GM18511 (cell line): ENCODE results near the gene KCNAB3.
"Not testable (repeated sequence)": the region's sequence is repeated elsewhere in the genome, so short reads cannot be mapped to it uniquely, and the experiment has no call there.

Experiments
- ATAC-seq: cut with Tn5 transposase; IDR thresholded peaks from one replicate; pipeline ENCODE4 v1.9.1; 2021; ENCODE audit warnings: mild to moderate bottlenecking, moderate library complexity; ENCODE audit not compliant: unreplicated experiment

The KCNAB3 gene

DNA sequence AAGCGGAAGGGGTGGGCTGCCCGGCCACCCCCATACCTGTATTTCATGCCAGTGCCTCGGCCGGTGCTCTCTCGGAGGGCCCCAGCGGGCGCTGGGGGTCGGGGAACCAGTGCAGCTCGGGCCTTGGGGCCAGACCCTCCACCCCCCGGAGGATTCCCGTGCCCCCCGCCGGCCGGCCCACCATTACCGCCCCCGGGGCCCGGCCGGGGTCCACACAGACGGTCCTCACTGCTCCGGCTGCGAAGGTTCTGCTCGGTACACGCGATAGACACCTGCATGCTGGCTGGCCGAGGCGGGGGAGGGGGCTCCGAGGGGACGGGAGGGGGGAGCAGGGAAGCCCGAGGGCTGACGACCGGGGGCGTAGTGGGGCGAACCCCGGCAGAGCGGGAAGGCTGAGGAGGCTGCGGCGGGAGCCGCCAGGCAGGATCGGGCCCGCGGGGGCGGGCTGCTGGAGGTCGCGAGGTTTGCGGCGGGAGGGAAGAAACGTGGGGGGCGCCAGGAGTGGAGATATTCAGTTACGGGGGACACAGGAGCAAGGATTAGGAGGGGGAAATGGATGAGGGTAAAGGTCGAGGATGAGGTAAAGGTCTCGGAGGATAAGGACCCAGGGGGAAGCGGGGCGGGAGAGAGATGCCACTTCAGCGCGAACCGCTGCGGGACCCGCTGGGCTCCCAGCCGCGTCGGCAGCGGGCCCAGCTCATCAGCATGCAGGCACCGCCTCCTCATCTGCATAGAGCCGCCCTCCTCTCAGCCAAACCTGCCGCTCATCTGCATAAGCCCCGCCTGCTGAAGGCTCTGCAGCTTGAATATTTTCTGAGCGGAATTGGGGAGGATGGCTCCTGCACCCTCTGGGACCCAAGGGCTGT is at the start of gene KCNAB3:
KCNAB3 (minus strand) TSS at position 699 of the 866 bp plus-strand sequence; CDS start at position 278, 421 bp downstream.
- ATAC-seq: no peak

DNA sequence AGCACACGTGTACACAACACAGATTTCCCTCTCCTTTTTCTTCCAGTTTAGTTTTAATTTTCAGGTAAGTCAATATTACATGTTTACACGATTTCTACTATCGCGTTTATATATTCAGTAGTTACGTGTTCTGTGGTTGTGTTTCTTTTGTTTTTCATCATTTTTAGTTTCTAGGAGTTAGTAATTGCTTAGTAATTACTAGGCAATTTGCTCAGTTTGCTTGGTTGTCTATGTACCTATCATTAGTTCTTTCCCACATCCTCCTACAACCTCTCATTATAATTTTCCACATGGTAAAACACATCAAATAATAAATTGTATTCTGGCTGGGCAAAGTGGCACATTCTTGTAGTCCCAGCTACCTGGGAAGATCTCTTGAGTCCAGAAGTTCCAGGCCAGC is 48.1 kb upstream of the KCNAB3 start:
- no peak for ATAC-seq

DNA sequence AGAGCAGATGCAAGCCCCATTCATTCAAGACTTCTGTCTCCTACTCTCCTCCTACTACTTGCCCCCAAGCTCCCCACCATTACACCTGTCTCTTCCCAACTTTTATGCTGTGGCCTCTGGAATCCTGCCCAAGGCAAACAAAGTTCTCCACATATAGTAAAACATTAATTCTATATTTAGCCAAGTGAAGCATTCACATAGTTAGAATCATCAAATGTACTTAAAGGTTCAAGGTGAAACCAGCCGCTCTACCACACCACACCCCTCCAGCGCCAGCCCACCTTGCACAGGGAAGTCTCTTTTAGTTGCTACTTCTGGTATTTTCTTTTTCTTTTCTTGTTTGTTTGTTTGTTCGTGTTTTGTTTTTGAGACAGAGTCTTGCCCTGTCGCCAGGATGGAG is 47.4 kb upstream of the KCNAB3 start:
- ATAC-seq: no peak

DNA sequence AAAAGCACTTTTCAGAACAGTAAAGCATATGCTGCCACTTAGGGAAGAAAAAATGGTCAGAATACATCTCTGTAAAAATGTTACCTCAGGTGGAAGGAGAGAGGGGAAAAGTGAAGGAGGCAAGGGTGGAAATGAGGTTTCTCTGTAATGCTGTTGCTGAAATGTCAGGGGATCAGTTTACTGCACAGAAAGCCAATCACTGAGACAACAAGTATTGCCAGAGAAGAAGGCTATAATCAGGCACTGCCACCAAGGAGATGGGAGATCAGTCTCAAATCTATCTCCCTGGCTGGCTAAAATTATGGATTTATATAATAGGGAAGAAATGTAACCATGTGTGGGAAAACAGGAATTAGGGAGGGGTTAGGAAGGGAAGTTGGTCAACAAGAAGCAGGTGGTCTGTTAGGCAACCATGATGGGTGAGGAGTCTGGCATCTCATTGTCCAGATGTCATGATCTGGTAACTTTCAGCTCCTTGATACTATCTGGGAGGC is 45.0 kb upstream of the KCNAB3 start:
- ATAC-seq: no peak

DNA sequence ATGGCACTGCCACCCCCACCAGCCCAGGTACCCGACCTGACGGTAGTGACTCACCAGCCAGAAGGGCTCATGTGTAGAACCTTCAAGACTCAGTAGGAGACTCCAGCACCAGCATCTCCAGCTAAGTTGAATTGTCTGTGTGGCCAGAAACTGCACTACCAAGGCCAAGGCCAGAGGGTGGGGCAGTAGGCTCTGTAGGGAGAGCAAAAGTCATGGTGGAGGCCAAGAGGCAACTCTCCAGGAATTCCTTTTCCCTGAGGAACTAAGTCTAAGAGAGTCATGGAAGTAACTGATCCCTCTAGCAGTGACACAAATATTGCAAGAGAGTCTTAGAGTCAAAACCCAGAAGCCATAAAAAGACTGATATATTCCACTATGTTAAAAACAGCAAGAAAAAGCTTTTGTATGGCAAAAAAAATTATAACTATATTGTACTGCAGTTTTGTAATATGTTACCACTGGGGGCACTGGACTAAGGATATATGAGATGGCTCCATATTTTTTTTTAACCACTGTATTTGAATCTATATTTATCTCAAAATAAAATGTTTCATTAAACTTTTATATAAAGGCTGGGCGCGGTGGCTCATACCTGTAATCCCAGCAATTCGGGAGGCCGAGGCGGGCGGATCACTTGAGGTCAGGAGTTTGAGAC is 42.6 kb upstream of the KCNAB3 start:
- ATAC-seq: no peak

DNA sequence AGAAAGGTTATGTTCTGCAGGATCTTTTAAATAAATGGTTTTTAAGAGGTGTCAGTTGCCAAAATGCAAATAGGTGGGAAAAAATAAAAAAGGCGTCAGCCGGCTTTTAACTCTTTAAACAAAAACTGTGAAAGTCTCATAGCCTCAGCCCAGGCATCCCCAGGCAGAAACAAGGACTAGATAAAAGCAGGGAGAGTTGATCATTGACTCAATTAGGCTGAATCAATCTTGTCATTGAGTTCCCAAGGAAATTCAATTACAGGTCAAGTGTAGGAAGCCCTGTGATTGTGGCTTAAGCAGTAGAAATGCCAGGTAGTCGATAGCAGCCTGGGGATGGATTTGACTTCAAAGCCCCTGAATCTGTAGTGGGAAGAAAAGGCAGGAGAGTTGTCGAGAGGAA is 42.0 kb upstream of the KCNAB3 start:
- no peak for ATAC-seq

DNA sequence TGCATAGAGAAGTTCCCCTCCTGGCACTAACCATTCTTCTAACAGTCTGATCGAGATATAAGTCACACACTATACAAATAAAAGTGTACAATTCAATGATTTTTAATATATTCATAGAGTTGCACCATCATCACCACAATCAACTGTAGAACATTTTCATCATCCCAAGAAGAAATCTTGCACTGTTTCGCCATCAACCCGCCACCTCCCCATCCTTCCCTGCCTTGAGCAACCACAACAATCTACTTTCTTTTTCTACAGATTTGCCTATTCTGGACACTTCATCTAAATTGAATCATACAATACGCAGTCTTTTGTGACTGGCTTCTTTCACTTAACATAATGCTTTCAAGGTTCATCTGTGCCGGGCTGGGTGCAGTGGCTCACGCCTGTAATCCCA is 39.8 kb upstream of the KCNAB3 start:
- ATAC-seq: no peak

DNA sequence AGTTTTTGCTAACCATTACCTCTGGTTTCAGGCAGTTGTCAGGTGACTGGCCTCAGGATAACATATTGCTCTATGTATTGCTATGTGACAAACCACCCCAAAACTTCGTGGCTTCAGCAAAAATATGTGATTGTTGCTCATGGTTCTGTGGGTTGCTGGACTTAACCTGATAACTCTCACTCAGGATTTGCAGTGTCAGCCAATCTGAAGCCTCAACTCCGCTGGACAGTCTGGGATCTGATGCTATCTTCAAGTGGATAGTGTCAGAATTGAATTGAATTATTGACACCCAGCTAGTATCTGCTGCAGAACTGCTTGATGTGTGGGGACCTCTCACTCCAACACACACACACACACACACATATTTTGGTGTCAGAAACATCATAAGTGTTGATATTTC is 38.1 kb upstream of the KCNAB3 start:
- no peak for ATAC-seq

DNA sequence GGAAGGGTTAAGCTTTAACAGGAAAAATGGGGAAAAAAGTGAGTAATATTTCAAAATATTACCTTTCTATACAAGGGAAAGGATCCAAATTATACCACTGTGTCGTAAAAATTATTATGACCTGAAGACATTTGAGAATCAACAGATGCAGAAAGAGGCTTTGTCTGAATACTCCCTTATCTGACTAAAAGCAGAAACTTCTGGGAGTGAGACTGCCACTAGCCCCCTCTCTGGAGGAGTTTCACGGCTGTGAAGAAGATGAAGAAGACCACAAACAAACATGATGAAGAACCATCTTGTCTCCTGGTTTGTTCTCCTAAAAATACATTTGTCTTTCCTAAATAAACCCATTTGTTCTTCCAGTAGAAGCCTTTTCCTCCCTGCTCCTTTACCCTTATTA is 31.8 kb upstream of the KCNAB3 start:
- ATAC-seq: no peak

DNA sequence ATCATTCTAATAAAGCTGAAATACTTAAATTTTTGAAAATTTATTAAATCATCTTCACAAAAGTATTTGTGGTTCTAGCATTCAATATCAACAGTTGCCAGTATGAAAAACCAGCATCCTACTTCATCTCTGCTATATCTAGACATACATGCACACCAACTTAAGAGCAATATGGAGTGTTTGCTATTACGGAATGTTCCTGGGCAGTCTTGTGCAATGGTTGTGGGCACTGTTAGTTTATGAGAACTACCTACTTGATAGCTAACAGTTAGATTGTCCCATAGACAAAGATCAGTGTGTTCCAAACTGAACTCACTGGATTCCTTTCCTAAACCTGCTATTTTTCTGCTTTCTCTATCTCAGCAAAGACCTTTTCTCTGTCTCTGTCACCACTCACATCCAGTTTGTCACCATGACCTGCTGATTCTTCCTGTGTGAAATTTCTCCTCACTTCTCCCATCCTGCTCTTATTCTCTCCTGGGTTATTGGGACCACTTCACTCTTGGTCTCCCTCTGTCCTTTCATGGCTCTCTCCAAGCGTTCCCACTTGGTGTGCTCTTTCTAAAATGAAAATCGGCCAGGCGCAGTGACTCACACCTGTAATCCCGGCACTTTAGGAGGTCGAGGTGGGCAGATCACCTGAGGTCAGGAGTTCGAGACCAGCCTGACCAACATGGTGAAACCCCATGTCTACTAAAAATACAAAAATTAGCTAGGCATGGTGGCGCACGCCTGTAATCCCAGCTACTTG is 30.0 kb upstream of the KCNAB3 start:
- no peak for ATAC-seq

DNA sequence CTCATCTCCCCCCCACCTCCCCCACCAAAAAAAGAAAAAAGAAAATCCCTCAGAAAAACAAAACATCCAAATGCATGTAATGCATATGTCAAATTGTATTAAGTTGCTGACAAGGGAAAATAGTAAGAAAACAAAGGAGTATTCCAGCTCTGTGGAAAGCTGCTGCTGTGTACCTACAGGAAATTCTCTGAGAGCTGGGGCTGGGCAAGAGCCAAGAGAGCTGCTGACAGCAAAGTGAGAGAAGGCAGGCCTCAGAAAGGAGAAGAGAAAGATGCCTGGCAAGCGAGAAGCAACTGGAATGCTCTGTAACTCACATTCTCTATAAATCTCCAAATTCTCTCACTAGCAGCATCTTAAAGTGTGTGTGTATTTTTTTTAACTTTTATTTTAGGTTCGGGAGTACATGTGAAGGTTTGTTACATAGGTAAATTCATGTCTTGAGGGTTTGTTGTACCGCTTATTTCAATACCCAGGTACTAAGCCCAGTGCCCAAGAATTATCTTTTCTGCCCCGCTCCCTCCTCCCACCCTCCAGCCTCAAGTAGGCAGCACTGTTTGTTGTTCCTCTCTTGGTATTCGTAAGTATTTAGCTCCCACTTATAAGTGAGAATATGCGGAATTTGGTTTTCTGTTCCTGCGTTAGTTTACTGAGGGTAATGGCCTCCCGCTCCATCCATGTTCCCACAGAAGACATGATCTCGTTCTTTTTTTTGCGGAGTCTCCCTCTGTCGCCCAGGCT is 26.7 kb upstream of the KCNAB3 start:
- ATAC-seq: no peak

DNA sequence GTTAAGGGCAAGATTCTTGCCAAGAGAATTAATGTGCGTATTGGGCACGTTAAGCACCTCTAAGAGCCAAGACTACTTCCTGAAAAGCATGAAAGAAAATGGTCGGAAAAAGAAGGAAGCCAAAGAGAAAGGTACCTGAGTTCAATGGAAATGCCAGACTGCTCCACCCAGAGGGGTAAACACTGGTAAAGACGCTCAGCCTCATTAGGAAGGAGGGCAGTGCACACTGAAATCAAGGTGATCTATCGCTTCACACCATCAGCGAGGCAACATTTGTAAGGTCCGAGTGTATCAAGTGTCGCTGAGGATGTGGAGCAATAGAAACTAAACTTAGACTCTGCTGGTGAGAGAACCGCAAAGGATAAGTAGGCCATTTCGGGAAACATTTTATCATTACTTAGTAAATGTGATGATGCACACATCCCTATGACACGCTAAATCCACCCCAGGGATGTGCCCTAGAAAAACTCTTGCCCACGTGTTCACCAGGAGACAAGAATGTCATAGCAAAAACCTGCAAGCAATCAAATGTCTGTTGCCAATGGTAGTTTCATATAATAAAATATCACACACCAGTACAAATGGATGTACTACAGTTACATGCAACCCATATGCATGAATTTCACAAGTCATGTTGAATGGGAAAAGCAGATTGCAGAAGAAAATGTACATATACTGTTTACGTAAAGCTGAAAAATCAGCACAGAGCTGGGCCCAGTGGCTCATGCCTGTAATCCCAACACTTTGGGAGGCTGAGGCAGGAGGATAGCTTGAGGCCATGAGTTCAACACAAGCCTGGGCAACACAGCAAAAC is 26.0 kb upstream of the KCNAB3 start:
- no peak for ATAC-seq

DNA sequence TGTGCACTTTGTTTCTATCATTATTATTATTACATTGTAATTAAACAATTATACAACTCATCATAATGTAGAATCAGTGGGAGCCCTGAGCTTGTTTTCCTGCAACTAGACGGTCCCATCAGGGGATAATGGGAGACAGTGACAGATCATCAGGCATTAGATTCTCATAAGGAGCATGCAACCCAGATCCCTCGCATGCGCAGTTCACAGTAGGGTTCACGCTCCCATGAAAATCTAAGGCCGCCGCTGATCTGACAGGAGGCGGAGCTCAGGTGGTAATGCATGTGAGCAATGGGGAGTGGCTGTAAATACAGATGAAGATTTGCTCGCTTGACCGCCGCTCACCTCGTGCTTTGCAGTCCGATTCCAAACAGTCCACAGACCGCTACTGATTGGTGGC is 23.6 kb upstream of the KCNAB3 start:
- not testable (repeated sequence) for ATAC-seq

DNA sequence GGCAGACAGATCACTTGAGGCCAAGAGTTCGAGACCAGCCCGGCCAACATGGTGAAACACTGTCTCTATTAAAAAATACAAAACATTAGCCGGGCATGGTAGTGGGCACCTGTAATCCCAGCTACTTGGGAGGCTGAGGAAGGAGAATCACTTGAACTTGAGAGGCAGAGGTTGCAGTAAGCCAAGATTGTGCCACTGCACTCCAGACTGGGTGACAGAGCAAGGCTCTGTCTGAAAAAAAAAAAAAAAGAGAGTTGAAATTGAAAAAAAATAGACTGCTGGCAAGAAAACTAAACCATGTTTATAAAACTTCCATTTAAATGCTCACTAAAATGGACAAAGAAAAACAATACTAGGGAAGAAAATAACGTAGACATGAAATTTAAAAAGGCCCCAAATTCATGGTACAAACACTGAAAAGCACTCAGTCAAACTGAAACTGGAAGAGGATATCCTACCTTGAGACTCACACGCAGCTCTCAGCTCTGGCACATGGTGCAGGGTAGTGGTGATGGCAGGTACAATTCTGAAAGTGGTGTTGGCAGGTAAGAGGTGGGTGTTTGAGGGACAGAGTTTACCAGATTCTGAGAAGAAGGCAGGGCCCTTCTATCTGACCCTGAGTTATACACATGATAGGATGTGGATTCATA is 21.6 kb upstream of the KCNAB3 start:
- peak; percentile 72 for ATAC-seq

DNA sequence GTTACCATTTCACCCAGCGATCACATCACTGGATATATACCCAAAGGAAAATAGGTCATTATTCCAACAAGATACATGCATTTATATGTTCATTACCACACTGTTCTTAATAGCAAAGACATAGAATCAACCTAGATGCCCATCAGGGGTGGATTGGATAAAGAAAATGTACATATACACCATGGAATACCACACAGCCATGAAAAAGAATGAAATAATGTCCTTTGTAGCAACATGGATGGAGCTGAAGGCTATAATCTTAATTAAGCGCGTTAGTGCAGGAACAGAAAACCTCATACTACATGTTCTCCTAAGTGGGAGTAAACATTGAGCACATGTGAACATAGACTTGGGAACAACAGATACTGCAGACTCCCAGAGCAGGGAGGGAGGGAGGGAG is 20.9 kb upstream of the KCNAB3 start:
- no peak for ATAC-seq

DNA sequence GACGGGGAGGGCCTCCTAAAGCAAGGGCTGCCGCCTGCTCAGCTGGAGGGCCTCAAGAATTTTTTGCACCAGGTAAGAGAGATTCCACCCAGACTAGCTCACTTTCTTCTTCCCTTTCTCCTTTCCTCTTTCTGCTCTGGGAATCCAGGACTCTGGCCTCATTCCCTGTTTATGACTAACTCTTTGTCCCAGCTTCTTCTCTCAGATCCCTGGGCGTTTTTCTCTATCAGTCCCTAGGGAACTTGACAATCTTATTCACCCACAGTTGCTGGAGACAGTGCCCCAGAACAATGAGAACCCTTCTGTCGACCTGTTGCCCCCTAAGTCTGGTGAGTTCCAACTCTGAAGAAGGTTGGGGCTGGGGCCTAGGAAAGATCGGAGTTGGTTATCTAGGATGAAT is 18.0 kb upstream of the KCNAB3 start:
- ATAC-seq: no peak

DNA sequence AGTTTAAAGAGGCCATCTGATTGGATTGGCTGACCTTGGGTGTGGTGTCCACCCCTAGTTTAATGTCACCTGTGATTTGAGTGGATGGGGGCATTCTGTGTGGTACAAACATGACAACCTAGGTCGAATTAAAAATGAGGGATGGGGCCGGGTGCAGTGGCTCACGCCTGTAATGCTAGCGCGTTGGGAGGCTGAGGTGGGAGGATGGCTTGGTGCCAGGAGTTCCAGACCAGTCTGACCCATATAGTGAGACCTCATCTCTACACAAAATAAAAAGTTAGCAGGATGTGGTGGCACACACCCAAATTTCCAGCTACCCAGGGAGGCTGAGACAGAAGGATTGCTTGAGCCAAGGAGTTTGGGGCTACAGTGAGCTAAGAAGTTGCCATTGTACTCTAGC is 16.8 kb upstream of the KCNAB3 start:
- ATAC-seq: no peak

DNA sequence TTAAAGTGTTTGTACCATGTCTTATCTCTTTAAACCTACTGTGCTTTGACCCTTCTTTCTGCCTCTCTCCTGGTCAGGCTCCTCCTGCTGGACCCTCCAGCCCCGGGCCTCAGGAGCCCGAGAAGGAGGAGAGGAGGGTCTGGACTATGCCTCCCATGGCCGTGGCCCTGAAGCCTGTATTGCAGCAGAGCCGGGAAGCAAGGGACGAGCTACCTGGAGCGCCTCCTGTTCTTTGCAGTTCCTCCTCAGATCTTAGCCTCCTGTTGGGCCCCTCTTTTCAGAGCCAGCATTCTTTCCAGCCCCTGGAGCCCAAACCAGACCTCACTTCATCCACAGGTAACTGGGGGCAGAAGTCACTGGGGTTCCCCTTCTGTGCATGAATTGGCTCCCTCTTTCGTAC is 16.0 kb upstream of the KCNAB3 start:
- no peak for ATAC-seq

DNA sequence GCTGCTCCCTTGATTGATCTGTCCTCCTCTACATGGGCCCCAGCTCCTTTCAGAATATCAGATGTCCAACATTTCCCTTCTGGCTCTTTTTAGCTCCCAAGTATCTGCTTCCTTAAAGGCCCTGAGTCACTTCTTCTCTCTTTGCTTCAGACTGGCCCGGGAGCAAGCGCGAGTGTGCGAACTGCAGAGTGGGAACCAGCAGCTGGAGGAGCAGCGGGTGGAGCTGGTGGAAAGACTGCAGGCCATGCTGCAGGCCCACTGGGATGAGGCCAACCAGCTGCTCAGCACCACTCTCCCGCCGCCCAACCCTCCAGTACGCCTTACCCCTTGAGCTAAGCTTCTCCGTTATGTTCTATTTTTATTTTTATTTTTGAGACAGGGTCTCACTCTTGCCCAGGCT is 14.7 kb upstream of the KCNAB3 start:
- ATAC-seq: no peak

DNA sequence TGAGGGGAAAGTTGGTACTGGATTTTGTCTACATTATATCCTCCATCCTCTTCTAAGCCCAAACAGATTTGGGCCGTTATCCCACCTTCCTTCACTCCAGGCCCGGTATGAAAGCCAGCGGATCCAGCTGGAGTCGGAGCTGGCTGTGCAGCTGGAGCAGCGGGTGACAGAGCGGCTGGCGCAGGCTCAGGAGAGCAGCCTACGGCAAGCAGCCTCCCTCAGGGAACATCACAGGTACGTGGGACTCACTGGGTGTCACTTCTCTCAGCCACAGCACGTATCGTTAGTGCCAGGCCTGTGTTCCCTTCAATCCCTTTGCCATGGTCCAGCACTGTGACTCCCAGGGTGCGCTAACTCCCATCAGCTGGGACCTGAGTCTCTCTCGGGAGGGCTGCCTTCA is 13.6 kb upstream of the KCNAB3 start:
- ATAC-seq: no peak
